ENCODE results near the gene TIGD1. TPM values are rescaled to one million over a fixed set of nuclear protein-coding genes. Genes with fewer than 3 reads are reported as not detected.

Gene TIGD1
- total RNA-seq, 4 donors from 2014 or later, result 4.6 to 16.3 (median 7.9) TPM

- H3K36me3 ChIP-seq, result no peaks in the 10 kb centered on the region
- peaks cover 8% of the 10 kb centered on the region for H3K4me1 ChIP-seq
- no peak overlapping the region for H3K4me3 ChIP-seq
- WGBS, result 67% methylated on average over 1 of the region's 7 CpGs
- no peak for DNase-seq (ENCODE audit: low spot score in 2 of 2)
- TF ChIP-seq POLR2A (IDR thresholded peaks at IDR 0.05) (no peak), CTCF (IDR thresholded peaks at IDR 0.05) (no peak), POLR2AphosphoS5 (IDR thresholded peaks at IDR 0.05) (no peak), EP300 (IDR thresholded peaks at IDR 0.05) (no peak)
- no peak overlapping the region for H3K27ac ChIP-seq
- peaks cover 64% of the 10 kb centered on the region for H3K27me3 ChIP-seq
- H3K9me3 ChIP-seq, result no peaks in the 10 kb centered on the region
These were observed 42.1 kb downstream of the TIGD1 start for GRCh38 chr2:232508251-232508650.

GRCh38 chr2:232506709-232507108 is 43.6 kb downstream of the TIGD1 start:
- Histone ChIP-seq H3K4me1 (peaks cover 19% of the 10 kb centered on the region), H3K36me3 (no peaks in the 10 kb centered on the region), H3K4me3 (no peak overlapping the region), H3K9me3 (no peaks in the 10 kb centered on the region), H3K27ac (no peak overlapping the region), H3K27me3 (peaks cover 77% of the 10 kb centered on the region)
- TF ChIP-seq POLR2AphosphoS5 (IDR thresholded peaks at IDR 0.05), result no peak
- no peak for TF ChIP-seq POLR2A (IDR thresholded peaks at IDR 0.05)
- no peak for TF ChIP-seq EP300 (IDR thresholded peaks at IDR 0.05)
- TF ChIP-seq CTCF (IDR thresholded peaks at IDR 0.05), result no peak
- whole genome bisulfite sequencing, result 92% methylated on average over 2 of the region's 4 CpGs
- DNase-seq (ENCODE audit: low spot score in 2 of 2), result no peak

GRCh38 chr2:232505856-232506255 is 44.5 kb downstream of the TIGD1 start:
- WGBS, result 63% methylated on average over 9 of the region's 10 CpGs
- Histone ChIP-seq H3K27me3 (peaks cover 77% of the 10 kb centered on the region), H3K4me3 (no peak overlapping the region)

GRCh38 chr2:232504438-232504837 is 45.9 kb downstream of the TIGD1 start:
- no peaks in the 10 kb centered on the region for H3K9me3 ChIP-seq
- no peak overlapping the region for H3K4me3 ChIP-seq
- 90% methylated on average over 2 of the region's 2 CpGs for WGBS
- peaks cover 19% of the 10 kb centered on the region for H3K4me1 ChIP-seq
- peaks cover 71% of the 10 kb centered on the region for H3K27me3 ChIP-seq
- H3K27ac ChIP-seq, result no peak overlapping the region
- TF ChIP-seq CTCF (IDR thresholded peaks at IDR 0.05) (no peak), EP300 (IDR thresholded peaks at IDR 0.05) (no peak), POLR2A (IDR thresholded peaks at IDR 0.05) (no peak), POLR2AphosphoS5 (IDR thresholded peaks at IDR 0.05) (no peak)
- no peak for DNase-seq (ENCODE audit: low spot score in 2 of 2)
- no peaks in the 10 kb centered on the region for H3K36me3 ChIP-seq

More at GRCh38 chr2:232505856-232506255, 44.5 kb downstream of the TIGD1 start:
- DNase-seq (ENCODE audit: low spot score in 2 of 2), result no peak
- peaks cover 19% of the 10 kb centered on the region for H3K4me1 ChIP-seq
- no peak overlapping the region for H3K27ac ChIP-seq
- H3K36me3 ChIP-seq, result no peaks in the 10 kb centered on the region
- no peaks in the 10 kb centered on the region for H3K9me3 ChIP-seq
- no peak for TF ChIP-seq CTCF (IDR thresholded peaks at IDR 0.05)
- no peak for TF ChIP-seq POLR2AphosphoS5 (IDR thresholded peaks at IDR 0.05)
- TF ChIP-seq POLR2A (IDR thresholded peaks at IDR 0.05), result no peak
- TF ChIP-seq EP300 (IDR thresholded peaks at IDR 0.05), result no peak

GRCh38 chr2:232503809-232504323 is 46.5 kb downstream of the TIGD1 start:
- Histone ChIP-seq H3K27ac (no peak overlapping the region), H3K36me3 (no peaks in the 10 kb centered on the region), H3K27me3 (peaks cover 73% of the 10 kb centered on the region), H3K4me1 (peaks cover 19% of the 10 kb centered on the region), H3K4me3 (peak overlapping the region; percentile 38), H3K9me3 (no peaks in the 10 kb centered on the region)
- 35% methylated on average over 16 of the region's 16 CpGs for WGBS
- TF ChIP-seq POLR2A (IDR thresholded peaks at IDR 0.05), result no peak
- no peak for TF ChIP-seq POLR2AphosphoS5 (IDR thresholded peaks at IDR 0.05)
- no peak for TF ChIP-seq CTCF (IDR thresholded peaks at IDR 0.05)
- no peak for TF ChIP-seq EP300 (IDR thresholded peaks at IDR 0.05)
- no peak for DNase-seq (ENCODE audit: low spot score in 2 of 2)
